HepG2 (cell line): ENCODE data around the gene TTLL12. TPM values are rescaled to one million over a fixed set of nuclear protein-coding genes. Genes with fewer than 3 reads are reported as not detected.

Source experiments
- ATF5 ChIP-seq: sonication (generic); formaldehyde crosslinking; IDR thresholded peaks from 2 replicates; pipeline ENCODE4 v1.4.0; 2020; ENCODE audit warnings: mild to moderate bottlenecking, low read depth, missing genetic modification reagents
- CC2D1A ChIP-seq: sonication (generic); formaldehyde crosslinking; IDR thresholded peaks from 2 replicates; pipeline ENCODE4 v1.8.1; 2023; ENCODE audit warnings: mild to moderate bottlenecking, missing genetic modification reagents
- CCAR2 ChIP-seq: fragments of 200-400 bp; formaldehyde crosslinking; optimal IDR thresholded peaks from 2 replicates; pipeline ENCODE3; 2018; ENCODE audit warnings: low read depth, mild to moderate bottlenecking, low read length, moderate library complexity
- ELF1 ChIP-seq: sonication (generic); formaldehyde crosslinking; IDR thresholded peaks from 2 replicates; pipeline ENCODE4 v1.4.0; 2020; ENCODE audit warnings: missing genetic modification reagents
- FOXK1 ChIP-seq: sonication (generic); formaldehyde crosslinking; IDR thresholded peaks from 2 replicates; pipeline ENCODE4 v1.4.0; 2020; ENCODE audit warnings: low read depth, missing genetic modification reagents, borderline replicate concordance
- HNRNPK ChIP-seq: fragments of 200-400 bp; formaldehyde crosslinking; IDR thresholded peaks from 2 replicates; pipeline ENCODE4 v1.6.1; 2018; ENCODE audit warnings: low read length, low read depth, moderate library complexity, mild to moderate bottlenecking; ENCODE audit not compliant: poor library complexity, severe bottlenecking
- MAFK ChIP-seq, 2 experiments: IDR thresholded peaks in 1 of 2; conservative IDR thresholded peaks in 1 of 2; 2 replicates each; pipeline ENCODE4 v1.6.1; 2011; ENCODE audit warnings: improper control_type of control experiment in 2 of 2, low read length in 2 of 2
- MNT ChIP-seq: fragments of 450-650 bp; IDR thresholded peaks from 2 replicates; pipeline ENCODE4 v1.6.1; 2016
- MXD3 ChIP-seq: IDR thresholded peaks from 2 replicates; pipeline ENCODE4 v1.6.1; 2016; ENCODE audit warnings: mild to moderate bottlenecking, missing biosample characterization, missing genetic modification reagents
- MXI1 ChIP-seq: IDR thresholded peaks from 3 replicates; pipeline ENCODE4 v1.6.1; 2012; ENCODE audit warnings: low read depth, low read length, inconsistent platforms, borderline replicate concordance
- PBX3 ChIP-seq: sonication (generic); formaldehyde crosslinking; IDR thresholded peaks from 2 replicates; pipeline ENCODE4 v1.8.1; 2023; ENCODE audit warnings: missing genetic modification reagents, inconsistent platforms, borderline replicate concordance
- PHF20 ChIP-seq: sonication (generic); formaldehyde crosslinking; IDR thresholded peaks from 2 replicates; pipeline ENCODE4 v1.5.0; 2020; ENCODE audit warnings: mild to moderate bottlenecking, missing genetic modification reagents
- RFXANK ChIP-seq: IDR thresholded peaks from 2 replicates; pipeline ENCODE4 v1.6.1; 2016
- TAF1 ChIP-seq: sonication (generic); formaldehyde crosslinking; IDR thresholded peaks from 2 replicates; pipeline ENCODE4 v1.4.0; 2020; ENCODE audit warnings: missing genetic modification reagents
- XRCC5 ChIP-seq: fragments of 200-400 bp; formaldehyde crosslinking; optimal IDR thresholded peaks from 2 replicates; pipeline ENCODE3; 2017; ENCODE audit warnings: mild to moderate bottlenecking, low read length
- ZBTB20 ChIP-seq: sonication (generic); formaldehyde crosslinking; IDR thresholded peaks from 2 replicates; pipeline ENCODE4 v1.8.1; 2023; ENCODE audit warnings: missing genetic modification reagents, low read depth, mild to moderate bottlenecking, borderline replicate concordance
- ZBTB43 ChIP-seq: sonication (generic); formaldehyde crosslinking; conservative IDR thresholded peaks from 2 replicates; pipeline ENCODE4 v1.4.0; 2020; ENCODE audit warnings: missing genetic modification reagents
- ZFP36L2 ChIP-seq: sonication (generic); formaldehyde crosslinking; IDR thresholded peaks from 2 replicates; pipeline ENCODE4 v1.4.0; 2020; ENCODE audit warnings: missing genetic modification reagents
- ZNF205 ChIP-seq: IDR thresholded peaks from 2 replicates; pipeline ENCODE4 v1.6.1; 2018; ENCODE audit warnings: missing biosample characterization, missing genetic modification reagents
- ZNF512B ChIP-seq: sonication (generic); formaldehyde crosslinking; IDR thresholded peaks from 2 replicates; pipeline ENCODE4 v1.5.1; 2020; ENCODE audit warnings: missing genetic modification reagents, mild to moderate bottlenecking, borderline replicate concordance
- ZNF740 ChIP-seq: sonication (generic); formaldehyde crosslinking; IDR thresholded peaks from 2 replicates; pipeline ENCODE4 v1.4.0; 2020; ENCODE audit warnings: missing genetic modification reagents
- ZSCAN9 ChIP-seq: IDR thresholded peaks from 2 replicates; pipeline ENCODE4 v1.6.1; 2016; ENCODE audit warnings: borderline replicate concordance
- polyA plus RNA-seq, 8 experiments: library from polyadenylated mRNA; depleted of rRNA in 3 of 8; stranded (reverse) in 7 of 8; unstranded in 1 of 8; fragments of >200 nt; fragmentation: Illumina TruSeq in 4 of 8; extraction: Trizol in 4 of 8; gene quantifications; 2 replicates each; pipeline versions ENCODE4 v1.2.1 to v1.2.3, GENCODE V29; 2011 to 2016; ENCODE audit warnings: low read depth in 4 of 8, missing spikeins in 1 of 8, mixed read lengths in 1 of 8; ENCODE audit not compliant: insufficient read depth in 1 of 8
- total RNA-seq, 5 experiments: library from RNA; depleted of rRNA; stranded (reverse); fragments of >200 nt; fragmentation: Illumina TruSeq; extraction: Trizol; gene quantifications; 2 replicates each; pipeline ENCODE4 v1.2.3, GENCODE V29; 2016; ENCODE audit warnings: low read depth in 1 of 5

The TTLL12 gene
- total and polyA plus RNA-seq, 2 of the 13 experiments (the other 11 are each of a cell fraction or from before 2014, with no cell fraction given), result 11.9 to 38.1 TPM

GRCh38 chr22:43142880-43143562, 43.9 kb downstream of the TTLL12 start, which contains the start of gene MCAT (continued):
- TF ChIP-seq ZNF740, result no peak
- TF ChIP-seq TAF1, result peak; percentile 68; the same call in 1 of the 2 replicates
- no peak for TF ChIP-seq MAFK (conservative IDR thresholded peaks at IDR 0.05 in 1 of 2, IDR thresholded peaks at IDR 0.05 in 1 of 2; ENCODE audit: low read length in 2 of 2)
- TF ChIP-seq PHF20 (CRISPR knock-in tag), result peak; percentile 97
- TF ChIP-seq HNRNPK, result no peak
- no peak for TF ChIP-seq ZBTB20 (CRISPR knock-in tag)
- TF ChIP-seq ZFP36L2, result no peak
- no peak for TF ChIP-seq ATF5 (CRISPR knock-in tag)
- TF ChIP-seq MXI1, result peak; percentile 94; the same call in 2 of the 3 replicates
- peak; percentile 81 for TF ChIP-seq MXD3 (CRISPR knock-in tag)
- TF ChIP-seq ZNF512B (CRISPR knock-in tag), result no peak
- peak; percentile 91 for TF ChIP-seq ELF1 (CRISPR knock-in tag)
- no peak for TF ChIP-seq ZBTB43 (CRISPR knock-in tag)
- TF ChIP-seq ZSCAN9 (CRISPR knock-in tag), result peak; percentile 60; the same call in 1 of the 2 replicates
- TF ChIP-seq XRCC5, result peak; percentile 93
- TF ChIP-seq PBX3, result no peak
- no peak for TF ChIP-seq RFXANK (CRISPR knock-in tag)
- TF ChIP-seq FOXK1, result peak; percentile 85
- TF ChIP-seq ZNF205 (CRISPR knock-in tag), result peak; percentile 100
- TF ChIP-seq MNT, result peak; percentile 27; the same call in 1 of the 2 replicates
- TF ChIP-seq CCAR2, result no peak
- no peak for TF ChIP-seq CC2D1A (CRISPR knock-in tag)
